ENCODE results near the gene PGD. TPM values are rescaled to one million over a fixed set of nuclear protein-coding genes. Genes with fewer than 3 reads are reported as not detected.

The PGD gene
- polyA plus RNA-seq, 1 donor from 2014 or later, result 108 TPM

DNA sequence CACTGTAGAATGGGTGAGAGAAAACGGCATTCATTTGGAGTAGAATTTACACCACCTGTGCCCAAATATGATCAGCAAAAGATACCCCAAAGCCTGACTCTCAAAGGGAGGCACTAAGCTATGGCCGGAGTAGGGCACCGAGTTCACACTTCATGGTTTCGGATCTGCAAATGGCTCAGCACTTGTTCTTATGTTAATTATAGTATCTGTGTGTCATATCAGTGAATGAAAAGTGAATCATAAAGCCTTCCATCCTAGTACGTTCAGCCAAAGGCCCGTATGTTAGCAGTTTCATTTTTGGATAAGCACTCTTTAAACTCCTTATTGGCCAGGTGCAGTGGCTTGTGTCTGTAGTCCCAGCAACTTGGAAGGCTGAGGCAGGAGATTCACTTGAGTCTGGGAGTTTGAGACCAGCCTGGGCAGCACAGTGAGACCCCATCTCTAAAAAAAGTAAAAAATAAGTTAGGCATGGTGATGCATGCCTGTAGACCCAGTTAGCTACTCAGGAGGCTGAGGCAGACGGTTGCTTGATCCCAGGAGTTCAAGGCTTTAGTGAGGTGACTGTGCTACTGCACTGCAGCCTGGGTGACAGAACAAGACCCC, 46.0 kb downstream of the PGD start:
- TF ChIP-seq MXI1 (conservative IDR thresholded peaks at IDR 0.05; ENCODE audit: poor library complexity, severe bottlenecking), result no peak
- no peak for TF ChIP-seq EP300 (conservative IDR thresholded peaks at IDR 0.05; ENCODE audit: poor library complexity, severe bottlenecking)
- no peak for TF ChIP-seq RAD21 (conservative IDR thresholded peaks at IDR 0.05)
- TF ChIP-seq CTCF (IDR thresholded peaks at IDR 0.05; ENCODE audit: poor library complexity, severe bottlenecking), result no peak
- no peak for TF ChIP-seq TAF1 (IDR thresholded peaks at IDR 0.05; ENCODE audit: low read depth)
- TF ChIP-seq, protein P1, sequence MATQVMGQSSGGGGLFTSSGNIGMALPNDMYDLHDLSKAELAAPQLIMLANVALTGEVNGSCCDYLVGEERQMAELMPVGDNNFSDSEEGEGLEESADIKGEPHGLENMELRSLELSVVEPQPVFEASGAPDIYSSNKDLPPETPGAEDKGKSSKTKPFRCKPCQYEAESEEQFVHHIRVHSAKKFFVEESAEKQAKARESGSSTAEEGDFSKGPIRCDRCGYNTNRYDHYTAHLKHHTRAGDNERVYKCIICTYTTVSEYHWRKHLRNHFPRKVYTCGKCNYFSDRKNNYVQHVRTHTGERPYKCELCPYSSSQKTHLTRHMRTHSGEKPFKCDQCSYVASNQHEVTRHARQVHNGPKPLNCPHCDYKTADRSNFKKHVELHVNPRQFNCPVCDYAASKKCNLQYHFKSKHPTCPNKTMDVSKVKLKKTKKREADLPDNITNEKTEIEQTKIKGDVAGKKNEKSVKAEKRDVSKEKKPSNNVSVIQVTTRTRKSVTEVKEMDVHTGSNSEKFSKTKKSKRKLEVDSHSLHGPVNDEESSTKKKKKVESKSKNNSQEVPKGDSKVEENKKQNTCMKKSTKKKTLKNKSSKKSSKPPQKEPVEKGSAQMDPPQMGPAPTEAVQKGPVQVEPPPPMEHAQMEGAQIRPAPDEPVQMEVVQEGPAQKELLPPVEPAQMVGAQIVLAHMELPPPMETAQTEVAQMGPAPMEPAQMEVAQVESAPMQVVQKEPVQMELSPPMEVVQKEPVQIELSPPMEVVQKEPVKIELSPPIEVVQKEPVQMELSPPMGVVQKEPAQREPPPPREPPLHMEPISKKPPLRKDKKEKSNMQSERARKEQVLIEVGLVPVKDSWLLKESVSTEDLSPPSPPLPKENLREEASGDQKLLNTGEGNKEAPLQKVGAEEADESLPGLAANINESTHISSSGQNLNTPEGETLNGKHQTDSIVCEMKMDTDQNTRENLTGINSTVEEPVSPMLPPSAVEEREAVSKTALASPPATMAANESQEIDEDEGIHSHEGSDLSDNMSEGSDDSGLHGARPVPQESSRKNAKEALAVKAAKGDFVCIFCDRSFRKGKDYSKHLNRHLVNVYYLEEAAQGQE (IDR thresholded peaks at IDR 0.05; ENCODE audit: borderline replicate concordance), result no peak
- no peak for TF ChIP-seq POLR2AphosphoS5 (IDR thresholded peaks at IDR 0.05)
- TF ChIP-seq EZH2 (IDR thresholded peaks at IDR 0.05; ENCODE audit: borderline replicate concordance, insufficient read depth, low read length, poor library complexity, severe bottlenecking), result no peak
- no peak for TF ChIP-seq SMC3 (conservative IDR thresholded peaks at IDR 0.05; ENCODE audit: poor library complexity)
- no peaks in the 10 kb centered on the region for H3K79me2 ChIP-seq (replicated peaks; ENCODE audit: insufficient read depth, low read length)
- H3K27me3 ChIP-seq (ENCODE audit: insufficient read depth, low read depth, low read length), result no peaks in the 10 kb centered on the region
- H3K9me3 ChIP-seq (ENCODE audit: low read length), result no peaks in the 10 kb centered on the region
- H3K27ac ChIP-seq (ENCODE audit: low read length), result no peak overlapping the region
- no peak overlapping the region for H3K9ac ChIP-seq (ENCODE audit: low read length)
- H3K4me3 ChIP-seq (ENCODE audit: low read length), result no peak overlapping the region
- H3F3A ChIP-seq (ENCODE audit: insufficient read depth, low read length, poor library complexity, severe bottlenecking), result no peaks in the 10 kb centered on the region
- no peaks in the 10 kb centered on the region for H3K36me3 ChIP-seq (ENCODE audit: insufficient read depth, low read length)
- no peaks in the 10 kb centered on the region for H3K9me2 ChIP-seq (ENCODE audit: insufficient read depth, low read length)
- H3K4me2 ChIP-seq (ENCODE audit: low read length), result no peak overlapping the region
- no peak overlapping the region for H2AFZ ChIP-seq (ENCODE audit: low read depth, low read length)
- no peaks in the 10 kb centered on the region for H4K20me1 ChIP-seq (ENCODE audit: insufficient read depth)

DNA sequence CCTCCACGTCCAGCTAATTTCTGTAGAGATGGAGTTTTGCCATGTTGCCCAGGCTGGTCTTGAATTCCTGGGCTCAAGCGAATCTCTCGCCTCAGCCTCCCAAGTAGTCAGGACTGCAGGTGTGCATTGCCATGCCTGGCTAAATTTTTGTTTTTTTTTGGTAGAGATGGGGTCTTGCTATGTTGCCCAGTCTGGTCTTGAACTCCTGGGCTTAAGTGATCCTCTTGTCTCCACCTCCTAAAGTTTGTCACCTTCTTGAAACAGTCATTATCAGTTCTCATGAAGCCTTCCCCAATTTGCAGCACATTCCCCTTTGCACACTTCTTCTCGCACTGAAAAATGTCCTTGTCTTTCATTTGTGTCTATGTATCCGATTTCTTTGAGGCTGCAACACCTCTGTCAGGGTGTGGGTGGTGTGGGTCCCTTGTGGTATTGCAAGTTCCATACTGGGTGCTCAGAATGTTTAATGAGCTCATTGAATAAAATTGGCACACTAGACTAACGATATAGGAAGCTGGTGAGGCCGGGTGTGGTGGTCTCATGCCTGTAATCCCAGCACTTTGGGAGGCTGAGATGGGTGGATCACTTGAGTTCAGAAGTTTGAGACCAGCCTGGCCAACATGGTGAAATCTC, 48.0 kb downstream of the PGD start:
- H3K9ac ChIP-seq (ENCODE audit: low read length), result no peak overlapping the region

More for the DNA sequence above, 48.0 kb downstream of the PGD start:
- no peaks in the 10 kb centered on the region for H4K20me1 ChIP-seq (ENCODE audit: insufficient read depth)
- no peaks in the 10 kb centered on the region for H3K27me3 ChIP-seq (ENCODE audit: insufficient read depth, low read depth, low read length)
- H2AFZ ChIP-seq (ENCODE audit: low read depth, low read length), result no peak overlapping the region
- no peaks in the 10 kb centered on the region for H3K9me3 ChIP-seq (ENCODE audit: low read length)
- no peaks in the 10 kb centered on the region for H3K36me3 ChIP-seq (ENCODE audit: insufficient read depth, low read length)
- no peaks in the 10 kb centered on the region for H3K9me2 ChIP-seq (ENCODE audit: insufficient read depth, low read length)
- no peak overlapping the region for H3K27ac ChIP-seq (ENCODE audit: low read length)
- no peak overlapping the region for H3K4me2 ChIP-seq (ENCODE audit: low read length)
- H3K4me3 ChIP-seq (ENCODE audit: low read length), result no peak overlapping the region
- TF ChIP-seq, protein P1 (IDR thresholded peaks at IDR 0.05; ENCODE audit: borderline replicate concordance), result no peak
- TF ChIP-seq RAD21 (conservative IDR thresholded peaks at IDR 0.05) (no peak), POLR2AphosphoS5 (IDR thresholded peaks at IDR 0.05) (no peak), SMC3 (conservative IDR thresholded peaks at IDR 0.05; ENCODE audit: poor library complexity) (no peak), MXI1 (conservative IDR thresholded peaks at IDR 0.05; ENCODE audit: poor library complexity, severe bottlenecking) (no peak), CTCF (IDR thresholded peaks at IDR 0.05; ENCODE audit: poor library complexity, severe bottlenecking) (no peak), EP300 (conservative IDR thresholded peaks at IDR 0.05; ENCODE audit: poor library complexity, severe bottlenecking) (no peak), EZH2 (IDR thresholded peaks at IDR 0.05; ENCODE audit: borderline replicate concordance, insufficient read depth, low read length, poor library complexity, severe bottlenecking) (no peak), TAF1 (IDR thresholded peaks at IDR 0.05; ENCODE audit: low read depth) (no peak)
- H3K79me2 ChIP-seq (replicated peaks; ENCODE audit: insufficient read depth, low read length), result no peaks in the 10 kb centered on the region
- H3F3A ChIP-seq (ENCODE audit: insufficient read depth, low read length, poor library complexity, severe bottlenecking), result no peaks in the 10 kb centered on the region

Measured in neural cell (in vitro differentiated cells).